Esophagus mucosa (tissue), 1 donor: ENCODE data around the gene PRXL2C. TPM values are rescaled to one million over a fixed set of nuclear protein-coding genes. Genes with fewer than 3 reads are reported as not detected.

Experiments
- ATAC-seq: fragments of 200-7000 bp; cut with Tn5 transposase; one replicate; pipeline ENCODE4 v1.9.1; 2020
- total RNA-seq: library from RNA; stranded (reverse); gene quantifications from one replicate; pipeline ENCODE4 v1.2.4, GENCODE V29; 2023
- donor health status: DM: yes; HTN: yes; CAD: no.

The PRXL2C gene
- total RNA-seq, 1 donor from 2014 or later = 5.8 TPM

GRCh38 chr9:96611302-96611701 is 43.8 kb downstream of the PRXL2C start:
- no peak for ATAC-seq

GRCh38 chr9:96609732-96610131 is 45.4 kb downstream of the PRXL2C start:
- ATAC-seq = no peak

GRCh38 chr9:96607971-96608370 is 47.1 kb downstream of the PRXL2C start:
- ATAC-seq = no peak

- ATAC-seq = no peak
Measured at GRCh38 chr9:96605328-96605727, 49.8 kb downstream of the PRXL2C start.

DNA sequence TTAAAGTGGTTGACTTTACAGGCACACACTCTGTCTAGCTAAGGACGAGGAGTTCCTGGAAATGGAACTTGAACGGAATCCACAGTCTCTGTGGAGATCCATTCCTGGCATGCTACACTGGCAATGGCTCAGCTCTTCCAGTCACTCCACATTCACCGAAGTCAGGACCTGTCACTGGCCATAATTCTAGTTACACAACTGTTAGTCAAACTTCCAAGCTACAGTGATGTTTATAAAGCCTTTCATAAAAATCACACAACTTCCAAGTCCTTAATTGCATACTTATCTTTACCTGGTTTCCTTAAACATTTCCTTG is 51.2 kb downstream of the PRXL2C start:
- peak; percentile 54 for ATAC-seq

- peak; percentile 63 for ATAC-seq
Measured at GRCh38 chr9:96603305-96604003, 51.7 kb downstream of the PRXL2C start.

DNA sequence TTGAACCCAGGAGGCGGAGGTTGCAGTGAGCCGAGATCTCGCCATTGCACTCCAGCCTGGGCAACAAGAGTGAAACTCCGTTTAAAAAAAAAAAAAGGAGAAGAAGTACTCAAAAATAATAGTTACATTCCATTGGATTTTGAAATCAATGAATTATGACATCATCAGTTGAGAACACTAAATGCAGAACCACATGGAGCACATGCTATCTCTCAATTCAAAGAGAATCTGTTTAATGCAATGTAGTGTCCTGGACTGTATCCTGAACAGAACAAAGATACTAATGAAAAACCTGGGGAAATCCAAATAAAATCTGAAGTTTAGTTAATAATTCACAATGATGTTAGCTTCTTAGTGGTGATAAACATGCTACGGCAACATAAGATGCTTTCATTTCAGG is 55.8 kb downstream of the PRXL2C start:
- ATAC-seq = no peak

GRCh38 chr9:96596601-96597111 is 58.5 kb downstream of the PRXL2C start:
- ATAC-seq = no peak

Other genes with a start within 250 kb of the PRXL2C start
- 2.8 TPM for gene ZNF367, start 236.9 kb downstream of the PRXL2C start, total RNA-seq
- gene HABP4, start 205.1 kb downstream of the PRXL2C start, total RNA-seq = 1.2 TPM
- gene CDC14B, start 35.5 kb downstream of the PRXL2C start, total RNA-seq = 7.0 TPM
- 4.7 TPM for gene ZNF510, start 122.8 kb upstream of the PRXL2C start, total RNA-seq
- gene ZNF782, start 199.2 kb upstream of the PRXL2C start, total RNA-seq = 1.5 TPM